NCI-H187 treated with DMSO at 0.1 percent for 48 hours (cell line): ENCODE results near the gene NDUFB11.
"Not testable (repeated sequence)": the region's sequence is repeated elsewhere in the genome, so short reads cannot be mapped to it uniquely, and the experiment has no call there.

ENCODE experiments used
- DNase-seq: peaks from one replicate; lab custom pipeline; 2025; lab: John Stamatoyannopoulos, UW

Gene NDUFB11

GRCh38 chrX:47146121-47146935 lies 1.8 kb upstream of the NDUFB11 start:
- DNase-seq: no peak

GRCh38 chrX:47145395-47146120 lies 1.1 kb upstream of the NDUFB11 start:
- no peak for DNase-seq

GRCh38 chrX:47143894-47144625 lies 442 bp downstream of the NDUFB11 start:
- DNase-seq: no peak

- no peak for DNase-seq
Observed at GRCh38 chrX:47138171-47138570, 6.3 kb downstream of the NDUFB11 start.

GRCh38 chrX:47135650-47136049 lies 8.9 kb downstream of the NDUFB11 start:
- DNase-seq: not testable (repeated sequence)

GRCh38 chrX:47133493-47133892 lies 11.0 kb downstream of the NDUFB11 start:
- DNase-seq: no peak

- no peak for DNase-seq
Observed at GRCh38 chrX:47129899-47130358, 14.6 kb downstream of the NDUFB11 start.

- DNase-seq: peak; percentile 72
Observed at GRCh38 chrX:47129157-47129898, 15.2 kb downstream of the NDUFB11 start.

GRCh38 chrX:47124466-47124865 lies 20.0 kb downstream of the NDUFB11 start:
- not testable (repeated sequence) for DNase-seq

GRCh38 chrX:47116551-47117110 lies 27.9 kb downstream of the NDUFB11 start:
- not testable (repeated sequence) for DNase-seq

GRCh38 chrX:47112316-47112954 lies 32.1 kb downstream of the NDUFB11 start:
- DNase-seq: no peak

GRCh38 chrX:47110936-47111615 lies 33.4 kb downstream of the NDUFB11 start:
- not testable (repeated sequence) for DNase-seq

GRCh38 chrX:47101206-47101605 lies 43.3 kb downstream of the NDUFB11 start:
- DNase-seq: no peak

GRCh38 chrX:47098338-47099094 lies 46.0 kb downstream of the NDUFB11 start:
- DNase-seq: no peak

GRCh38 chrX:47097018-47097417 lies 47.5 kb downstream of the NDUFB11 start:
- no peak for DNase-seq

- no peak for DNase-seq
Observed at GRCh38 chrX:47093860-47094259, 50.6 kb downstream of the NDUFB11 start.

- no peak for DNase-seq
Observed at GRCh38 chrX:47093248-47093647, 51.3 kb downstream of the NDUFB11 start.
